ENCODE measurements around the gene TBC1D3E. TPM values are rescaled to one million over a fixed set of nuclear protein-coding genes. Genes with fewer than 3 reads are reported as not detected.
"Not testable (repeated sequence)": the region's sequence is repeated elsewhere in the genome, so short reads cannot be mapped to it uniquely, and the experiment has no call there.

Gene TBC1D3E
- not detected for total RNA-seq

- H3K4me3 Mint-ChIP-seq; DNase-seq; H3K27me3 Mint-ChIP-seq; H3K27ac Mint-ChIP-seq; H3K9me3 Mint-ChIP-seq (ENCODE audit: low read depth); ATAC-seq; H3K4me1 Mint-ChIP-seq; POLR2A ChIA-PET; H3K36me3 Mint-ChIP-seq (ENCODE audit: low read depth); intact Hi-C loops (cut with DNase I, micrococcal nuclease); CTCF ChIA-PET: not testable (repeated sequence)
Measured at GRCh38 chr17:38127651-38128050, at the start of gene TBC1D3E. TSS of gene TBC1D3E (plus strand) at chr17:38127951. CDS start at chr17:38129496, 1,545 bp downstream.

- intact Hi-C loops (cut with DNase I, micrococcal nuclease); H3K27ac Mint-ChIP-seq; CTCF ChIA-PET; H3K9me3 Mint-ChIP-seq (ENCODE audit: low read depth); H3K4me3 Mint-ChIP-seq; H3K36me3 Mint-ChIP-seq (ENCODE audit: low read depth); H3K27me3 Mint-ChIP-seq; POLR2A ChIA-PET; H3K4me1 Mint-ChIP-seq; DNase-seq: not testable (repeated sequence)
- peak; percentile 72 for ATAC-seq
Measured at GRCh38 chr17:38087344-38087743, 40.4 kb upstream of the TBC1D3E start.

GRCh38 chr17:38088120-38088519 lies 39.6 kb upstream of the TBC1D3E start:
- ATAC-seq; H3K4me1 Mint-ChIP-seq; H3K27ac Mint-ChIP-seq; H3K36me3 Mint-ChIP-seq (ENCODE audit: low read depth); POLR2A ChIA-PET; intact Hi-C loops (cut with DNase I, micrococcal nuclease); CTCF ChIA-PET; DNase-seq; H3K27me3 Mint-ChIP-seq; H3K4me3 Mint-ChIP-seq; H3K9me3 Mint-ChIP-seq (ENCODE audit: low read depth): not testable (repeated sequence)

- peak; percentile 16 for ATAC-seq
- CTCF ChIA-PET; H3K4me3 Mint-ChIP-seq; H3K4me1 Mint-ChIP-seq; H3K36me3 Mint-ChIP-seq (ENCODE audit: low read depth); H3K9me3 Mint-ChIP-seq (ENCODE audit: low read depth); intact Hi-C loops (cut with DNase I, micrococcal nuclease); DNase-seq; POLR2A ChIA-PET; H3K27ac Mint-ChIP-seq; H3K27me3 Mint-ChIP-seq: not testable (repeated sequence)
Measured at GRCh38 chr17:38094059-38094694, 33.6 kb upstream of the TBC1D3E start.

GRCh38 chr17:38099262-38099661 lies 28.5 kb upstream of the TBC1D3E start:
- CTCF ChIA-PET; POLR2A ChIA-PET; H3K36me3 Mint-ChIP-seq (ENCODE audit: low read depth); H3K9me3 Mint-ChIP-seq (ENCODE audit: low read depth); H3K27me3 Mint-ChIP-seq; intact Hi-C loops (cut with DNase I, micrococcal nuclease); DNase-seq; H3K4me1 Mint-ChIP-seq; H3K4me3 Mint-ChIP-seq; H3K27ac Mint-ChIP-seq: not testable (repeated sequence)
- peak; percentile 57 for ATAC-seq

- ATAC-seq; CTCF ChIA-PET; H3K4me1 Mint-ChIP-seq; H3K4me3 Mint-ChIP-seq; POLR2A ChIA-PET; H3K27ac Mint-ChIP-seq; H3K27me3 Mint-ChIP-seq; H3K36me3 Mint-ChIP-seq (ENCODE audit: low read depth); DNase-seq; intact Hi-C loops (cut with DNase I, micrococcal nuclease); H3K9me3 Mint-ChIP-seq (ENCODE audit: low read depth): not testable (repeated sequence)
Measured at GRCh38 chr17:38119829-38120228, 7.9 kb upstream of the TBC1D3E start.

- H3K36me3 Mint-ChIP-seq (ENCODE audit: low read depth); H3K4me1 Mint-ChIP-seq; CTCF ChIA-PET; H3K27me3 Mint-ChIP-seq; H3K27ac Mint-ChIP-seq; ATAC-seq; POLR2A ChIA-PET; DNase-seq; intact Hi-C loops (cut with DNase I, micrococcal nuclease); H3K9me3 Mint-ChIP-seq (ENCODE audit: low read depth); H3K4me3 Mint-ChIP-seq: not testable (repeated sequence)
Measured at GRCh38 chr17:38134860-38135259, 7.1 kb downstream of the TBC1D3E start.

Other genes with a start within 250 kb of the TBC1D3E start
- gene TBC1D3K, start 203.5 kb upstream of the TBC1D3E start, total RNA-seq = not detected
- under 1 TPM; 0.33 to 0.39 TPM for gene TBC1D3L, start 138.9 kb upstream of the TBC1D3E start, total RNA-seq
- gene TBC1D3D, start 124.0 kb upstream of the TBC1D3E start, total RNA-seq = 1 to 10 TPM; 6.4 to 6.6 TPM
- not detected for gene TBC1D3C, start 59.3 kb upstream of the TBC1D3E start, total RNA-seq
- not detected for gene TBC1D3, start 64.6 kb downstream of the TBC1D3E start, total RNA-seq
- gene MRPL45, start 169.2 kb downstream of the TBC1D3E start, total RNA-seq = 10 to 100 TPM; 54.4 to 57.4 TPM
- under 1 TPM; 0.05 to 0.07 TPM for gene GPR179, start 216.0 kb downstream of the TBC1D3E start, total RNA-seq
- gene SOCS7, start 223.9 kb downstream of the TBC1D3E start, total RNA-seq = 10 to 100 TPM; 21.8 to 25.3 TPM